NT2/D1 (cell line): ENCODE measurements around the gene F2RL3.

ENCODE experiments used
- SUZ12 ChIP-seq: IDR thresholded peaks from 2 replicates; pipeline ENCODE4 v1.6.1; 2011; ENCODE audit not compliant: insufficient read length, insufficient read depth; ENCODE audit errors: extremely low read depth
- YY1 ChIP-seq: IDR thresholded peaks from 2 replicates; pipeline ENCODE4 v1.6.1; 2011; ENCODE audit not compliant: insufficient read length, insufficient read depth
- ZNF274 ChIP-seq: IDR thresholded peaks from 2 replicates; pipeline ENCODE4 v1.6.1; 2011; ENCODE audit warnings: mild to moderate bottlenecking, low read depth, low read length

DNA sequence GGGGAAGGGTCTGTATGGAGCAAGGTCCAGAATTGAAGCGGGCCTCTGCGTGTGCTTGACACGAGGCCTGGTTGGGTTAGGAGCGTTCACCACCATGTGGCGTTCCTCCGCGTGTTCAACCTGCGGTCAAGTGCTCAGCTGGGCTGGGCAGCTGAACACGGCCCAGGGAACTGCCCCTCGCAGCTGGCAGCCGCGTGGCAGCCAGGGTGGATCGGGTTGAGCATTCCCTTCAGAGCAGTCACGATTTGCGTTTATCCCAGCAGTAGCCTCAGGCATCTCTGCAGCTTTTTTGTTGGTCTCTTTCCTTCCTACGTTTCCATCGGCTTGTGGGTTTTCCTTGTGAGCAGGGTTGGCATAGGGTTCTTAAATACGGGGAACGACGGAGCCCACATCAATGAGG, 28.7 kb upstream of the F2RL3 start:
- TF ChIP-seq YY1 (no peak), ZNF274 (no peak), SUZ12 (no peak)
